Measurements from ENCODE around the gene DCST2. TPM values are rescaled to one million over a fixed set of nuclear protein-coding genes. Genes with fewer than 3 reads are reported as not detected.

The DCST2 gene
- total RNA-seq, 1 donor from 2014 or later = not detected

DNA sequence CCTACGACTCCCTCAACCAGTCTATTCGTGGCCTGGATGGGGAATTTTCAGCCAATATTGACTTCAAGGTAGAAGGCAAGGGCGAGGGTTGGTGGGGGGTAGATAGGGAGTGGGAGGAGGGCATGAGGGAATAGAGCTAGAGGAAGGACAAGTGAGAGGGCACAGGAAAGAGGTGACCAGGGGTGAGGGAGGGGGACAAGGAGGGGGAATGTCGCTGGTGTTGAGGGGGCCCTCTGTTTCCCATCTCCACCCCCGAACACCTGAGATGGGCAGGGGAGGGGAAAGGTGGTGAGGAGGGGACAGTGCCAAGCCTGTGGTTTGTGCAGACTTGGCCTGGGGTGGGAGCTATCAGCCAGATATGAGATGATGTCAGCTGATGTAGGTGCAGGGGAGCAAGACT lies 9.2 kb upstream of the DCST2 start:
- Histone ChIP-seq H3K4me3 (ENCODE audit: low read depth, low read length) (no peak overlapping the region), H3K36me3 (ENCODE audit: control insufficient read depth, insufficient read depth, low read length) (no peaks in the 10 kb centered on the region), H3K27me3 (ENCODE audit: control insufficient read depth, insufficient read depth, low read length) (no peaks in the 10 kb centered on the region)
- DNase-seq (ENCODE audit: low read depth) = no peak
- TF ChIP-seq, protein P1, sequence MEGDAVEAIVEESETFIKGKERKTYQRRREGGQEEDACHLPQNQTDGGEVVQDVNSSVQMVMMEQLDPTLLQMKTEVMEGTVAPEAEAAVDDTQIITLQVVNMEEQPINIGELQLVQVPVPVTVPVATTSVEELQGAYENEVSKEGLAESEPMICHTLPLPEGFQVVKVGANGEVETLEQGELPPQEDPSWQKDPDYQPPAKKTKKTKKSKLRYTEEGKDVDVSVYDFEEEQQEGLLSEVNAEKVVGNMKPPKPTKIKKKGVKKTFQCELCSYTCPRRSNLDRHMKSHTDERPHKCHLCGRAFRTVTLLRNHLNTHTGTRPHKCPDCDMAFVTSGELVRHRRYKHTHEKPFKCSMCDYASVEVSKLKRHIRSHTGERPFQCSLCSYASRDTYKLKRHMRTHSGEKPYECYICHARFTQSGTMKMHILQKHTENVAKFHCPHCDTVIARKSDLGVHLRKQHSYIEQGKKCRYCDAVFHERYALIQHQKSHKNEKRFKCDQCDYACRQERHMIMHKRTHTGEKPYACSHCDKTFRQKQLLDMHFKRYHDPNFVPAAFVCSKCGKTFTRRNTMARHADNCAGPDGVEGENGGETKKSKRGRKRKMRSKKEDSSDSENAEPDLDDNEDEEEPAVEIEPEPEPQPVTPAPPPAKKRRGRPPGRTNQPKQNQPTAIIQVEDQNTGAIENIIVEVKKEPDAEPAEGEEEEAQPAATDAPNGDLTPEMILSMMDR (IDR thresholded peaks at IDR 0.05; ENCODE audit: insufficient read depth, low read length, poor library complexity, severe bottlenecking) = no peak

DNA sequence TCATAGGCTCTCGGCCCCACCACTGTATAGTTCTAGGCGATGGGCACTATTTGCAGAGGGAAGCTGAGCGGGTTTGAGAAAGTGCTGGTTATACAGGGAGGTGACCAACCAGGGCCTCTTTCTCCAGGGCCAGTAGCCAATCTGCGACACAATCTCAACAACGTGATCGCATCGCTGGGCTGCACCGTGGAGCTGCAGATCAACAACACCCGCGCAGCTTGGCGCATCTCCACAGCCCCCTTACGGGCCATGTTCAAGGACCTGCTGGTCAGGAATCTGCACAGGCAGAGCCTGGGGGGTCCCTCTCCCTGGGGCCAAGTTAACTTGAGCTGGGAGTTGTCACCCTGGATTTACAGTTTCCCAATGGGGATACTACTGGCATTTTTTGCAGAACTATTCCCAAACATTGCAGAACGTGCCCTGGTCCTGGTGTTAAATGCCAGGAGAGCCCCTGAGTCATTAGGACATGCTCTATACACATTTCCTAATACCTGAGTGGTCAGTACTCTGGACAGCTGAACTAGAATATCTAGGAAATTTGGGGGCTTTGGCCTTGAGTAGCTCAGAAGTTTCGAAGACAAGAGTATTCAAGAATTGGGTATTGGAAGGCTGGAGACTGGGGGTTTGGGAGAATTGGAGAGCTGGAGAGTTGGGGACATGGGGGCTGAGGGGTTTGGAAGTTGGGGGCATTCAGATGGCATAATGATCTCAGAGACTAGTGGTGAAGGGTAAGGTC lies 6.9 kb upstream of the DCST2 start:
- DNase-seq (ENCODE audit: low read depth) = no peak
- no peak overlapping the region for H3K4me3 ChIP-seq (ENCODE audit: low read depth, low read length)
- TF ChIP-seq, protein P1 (IDR thresholded peaks at IDR 0.05; ENCODE audit: insufficient read depth, low read length, poor library complexity, severe bottlenecking) = no peak
- H3K36me3 ChIP-seq (ENCODE audit: control insufficient read depth, insufficient read depth, low read length) = no peaks in the 10 kb centered on the region
- no peaks in the 10 kb centered on the region for H3K27me3 ChIP-seq (ENCODE audit: control insufficient read depth, insufficient read depth, low read length)

DNA sequence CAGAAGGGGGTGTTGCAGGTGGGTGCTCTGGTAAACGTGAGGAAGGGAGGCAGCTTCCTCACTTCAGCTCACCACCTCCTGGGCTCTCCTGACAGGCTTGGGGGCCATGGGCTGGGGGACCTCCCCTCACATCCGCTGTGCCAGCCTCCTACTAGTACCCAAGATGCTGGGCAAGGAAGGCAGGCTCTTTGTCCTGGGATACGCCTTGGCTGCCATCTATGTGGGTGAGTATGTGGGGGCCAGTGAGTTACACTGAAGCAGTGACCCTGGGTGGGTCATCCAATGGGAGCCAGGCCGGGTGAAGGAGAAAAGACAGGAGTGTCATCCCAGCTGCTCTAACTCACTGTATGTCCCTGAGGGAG lies 5.7 kb upstream of the DCST2 start:
- no peaks in the 10 kb centered on the region for H3K36me3 ChIP-seq (ENCODE audit: control insufficient read depth, insufficient read depth, low read length)
- H3K4me3 ChIP-seq (ENCODE audit: low read depth, low read length) = no peak overlapping the region
- H3K27me3 ChIP-seq (ENCODE audit: control insufficient read depth, insufficient read depth, low read length) = no peaks in the 10 kb centered on the region
- TF ChIP-seq, protein P1 (IDR thresholded peaks at IDR 0.05; ENCODE audit: insufficient read depth, low read length, poor library complexity, severe bottlenecking) = no peak
- no peak for DNase-seq (ENCODE audit: low read depth)

DNA sequence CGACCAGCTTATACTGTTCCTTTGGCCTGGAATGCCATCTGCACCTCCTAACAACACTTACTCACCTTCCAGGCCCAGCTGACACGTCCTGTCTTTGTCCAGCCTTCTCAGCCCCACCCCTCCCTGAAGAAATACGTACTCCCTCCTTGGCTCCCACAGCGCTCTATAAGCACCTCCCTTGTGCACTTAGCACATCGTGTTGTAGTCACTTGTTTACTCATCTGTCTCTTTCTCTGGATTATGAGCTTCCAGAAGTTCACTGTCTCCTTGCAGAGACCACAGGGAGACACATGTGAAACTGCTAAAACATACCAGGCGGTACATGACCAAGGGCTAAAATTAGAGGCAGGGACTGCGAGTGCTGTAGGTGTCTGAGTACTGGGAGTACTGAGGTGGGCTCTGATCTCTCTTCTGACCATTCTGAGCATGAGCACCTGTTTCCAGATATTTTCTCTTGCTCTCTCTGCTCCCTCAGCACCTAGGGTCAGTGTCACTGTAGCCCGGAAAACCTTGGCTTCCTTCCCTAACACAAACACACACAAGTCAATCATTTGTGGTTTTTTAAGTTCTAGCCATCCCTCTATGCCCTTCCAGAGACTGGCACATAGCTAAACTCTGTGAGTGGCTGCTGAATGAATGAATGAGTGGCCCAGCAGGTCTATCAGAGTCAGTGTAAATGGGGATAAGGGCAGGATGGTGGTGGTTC lies 5.2 kb upstream of the DCST2 start:
- no peak for DNase-seq (ENCODE audit: low read depth)
- H3K36me3 ChIP-seq (ENCODE audit: control insufficient read depth, insufficient read depth, low read length) = no peaks in the 10 kb centered on the region
- TF ChIP-seq, protein P1 (IDR thresholded peaks at IDR 0.05; ENCODE audit: insufficient read depth, low read length, poor library complexity, severe bottlenecking) = no peak
- no peak overlapping the region for H3K4me3 ChIP-seq (ENCODE audit: low read depth, low read length)
- H3K27me3 ChIP-seq (ENCODE audit: control insufficient read depth, insufficient read depth, low read length) = no peaks in the 10 kb centered on the region

DNA sequence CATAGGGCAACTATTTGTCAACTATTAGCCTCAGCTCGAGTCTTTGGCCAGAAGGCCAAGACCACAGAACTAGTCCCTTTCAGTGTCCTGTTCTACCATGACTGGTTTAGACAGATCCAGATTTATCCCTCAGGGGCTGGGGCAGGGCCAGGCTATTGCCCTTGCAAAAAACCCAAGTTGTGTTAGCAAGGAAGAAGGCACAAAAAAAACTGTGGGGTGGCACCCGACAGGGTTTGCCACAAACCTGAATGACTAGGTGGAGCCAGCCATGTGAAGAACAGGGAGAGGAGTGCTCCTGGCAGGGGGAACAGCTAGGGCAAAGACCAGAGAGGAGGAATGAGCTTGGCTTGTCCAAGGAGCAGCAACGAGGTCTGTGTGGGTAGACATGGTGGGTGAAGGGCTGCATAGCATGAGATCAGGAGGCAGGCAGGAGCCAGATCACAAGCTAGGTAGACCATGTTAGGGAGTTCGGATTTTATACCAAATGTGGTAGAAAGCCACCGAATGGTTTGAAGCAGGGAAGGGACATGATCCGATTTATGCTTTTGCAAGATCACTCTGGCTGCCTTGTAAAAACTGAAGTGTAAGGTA lies 4.4 kb upstream of the DCST2 start:
- H3K27me3 ChIP-seq (ENCODE audit: control insufficient read depth, insufficient read depth, low read length) = no peaks in the 10 kb centered on the region
- TF ChIP-seq, protein P1 (IDR thresholded peaks at IDR 0.05; ENCODE audit: insufficient read depth, low read length, poor library complexity, severe bottlenecking) = no peak
- H3K4me3 ChIP-seq (ENCODE audit: low read depth, low read length) = no peak overlapping the region
- H3K36me3 ChIP-seq (ENCODE audit: control insufficient read depth, insufficient read depth, low read length) = no peaks in the 10 kb centered on the region
- no peak for DNase-seq (ENCODE audit: low read depth)

Measured in kidney epithelial cell (primary cell).